Large intestine (tissue), 3 donors: ENCODE results near the gene CCDC24. TPM values are rescaled to one million over a fixed set of nuclear protein-coding genes. Genes with fewer than 3 reads are reported as not detected.

Experiments used
- DNase-seq, 2 donors: peaks; one replicate each; pipeline versions ENCODE4 v3.0.0 to v3.0.0-alpha.2; 2013
- H3K27ac ChIP-seq: one replicate; pipeline ENCODE4 v1.5.1; 2013; ENCODE audit warnings: low read length
- H3K27me3 ChIP-seq: 2 replicates; pipeline ENCODE4 v1.6.1; 2013; ENCODE audit warnings: low read length; ENCODE audit not compliant: control insufficient read depth, insufficient read depth
- H3K36me3 ChIP-seq: 2 replicates; pipeline ENCODE4 v1.6.1; 2013; ENCODE audit warnings: low read length; ENCODE audit not compliant: control insufficient read depth, insufficient read depth
- H3K4me1 ChIP-seq: one replicate; pipeline ENCODE4 v1.6.1; 2013; ENCODE audit warnings: low read length; ENCODE audit not compliant: control insufficient read depth, insufficient read depth
- H3K4me3 ChIP-seq: one replicate; pipeline ENCODE4 v1.5.1; 2013; ENCODE audit warnings: low read length
- H3K9me3 ChIP-seq: one replicate; pipeline ENCODE4 v1.6.1; 2013; ENCODE audit warnings: mild to moderate bottlenecking, low read depth, low read length, moderate library complexity; ENCODE audit not compliant: control insufficient read depth
- WGBS: methylation state at CpG from one replicate; pipeline ENCODE4 v1.1.5; 2013; ENCODE audit warnings: low lambda C conversion rate; ENCODE audit not compliant: insufficient coverage; 5-methylcytosine and 5-hydroxymethylcytosine counted together
- polyA plus RNA-seq: library from polyadenylated mRNA; unstranded; fragments of 120-200 nt; gene quantifications from one replicate; pipeline ENCODE4 v1.2.1, GENCODE V29; 2013

CCDC24 gene
- polyA plus RNA-seq, 1 donor, result 23.4 TPM

- Histone ChIP-seq H3K27ac (no peak overlapping the region), H3K27me3 (no peaks in the 10 kb centered on the region), H3K4me1 (peaks cover 15% of the 10 kb centered on the region), H3K4me3 (no peak overlapping the region), H3K9me3 (no peaks in the 10 kb centered on the region), H3K36me3 (peaks cover 17% of the 10 kb centered on the region)
- no peak for DNase-seq
- no CpG with 5 or more reads among the region's 4 CpGs for WGBS
These were observed 40.1 kb upstream of the CCDC24 start for GRCh38 chr1:43951021-43951985.

- peak in 1 of 2 donors; percentile 29 for DNase-seq
These were observed 38.6 kb upstream of the CCDC24 start for GRCh38 chr1:43952731-43953346.

GRCh38 chr1:43953361-43953760, 38.0 kb upstream of the CCDC24 start:
- Histone ChIP-seq H3K4me1 (peaks cover 2% of the 10 kb centered on the region), H3K27me3 (no peaks in the 10 kb centered on the region), H3K36me3 (peaks cover 37% of the 10 kb centered on the region), H3K9me3 (no peaks in the 10 kb centered on the region), H3K4me3 (no peak overlapping the region), H3K27ac (no peak overlapping the region)
- WGBS, result no CpG with 5 or more reads among the region's 3 CpGs
- DNase-seq, result no peak

More at GRCh38 chr1:43952731-43953346, 38.6 kb upstream of the CCDC24 start:
- H3K4me1 ChIP-seq, result peaks cover 7% of the 10 kb centered on the region
- H3K9me3 ChIP-seq, result no peaks in the 10 kb centered on the region
- H3K27ac ChIP-seq, result no peak overlapping the region
- peaks cover 31% of the 10 kb centered on the region for H3K36me3 ChIP-seq
- no peak overlapping the region for H3K4me3 ChIP-seq
- H3K27me3 ChIP-seq, result no peaks in the 10 kb centered on the region
- 80% methylated on average over 1 of the region's 8 CpGs for WGBS

- Histone ChIP-seq H3K27me3 (no peaks in the 10 kb centered on the region), H3K27ac (no peak overlapping the region), H3K36me3 (peaks cover 42% of the 10 kb centered on the region), H3K4me3 (no peak overlapping the region), H3K4me1 (no peaks in the 10 kb centered on the region), H3K9me3 (no peaks in the 10 kb centered on the region)
- no CpG with 5 or more reads among the region's 5 CpGs for WGBS
- DNase-seq, result no peak
These were observed 37.4 kb upstream of the CCDC24 start for GRCh38 chr1:43954036-43954435.

DNA sequence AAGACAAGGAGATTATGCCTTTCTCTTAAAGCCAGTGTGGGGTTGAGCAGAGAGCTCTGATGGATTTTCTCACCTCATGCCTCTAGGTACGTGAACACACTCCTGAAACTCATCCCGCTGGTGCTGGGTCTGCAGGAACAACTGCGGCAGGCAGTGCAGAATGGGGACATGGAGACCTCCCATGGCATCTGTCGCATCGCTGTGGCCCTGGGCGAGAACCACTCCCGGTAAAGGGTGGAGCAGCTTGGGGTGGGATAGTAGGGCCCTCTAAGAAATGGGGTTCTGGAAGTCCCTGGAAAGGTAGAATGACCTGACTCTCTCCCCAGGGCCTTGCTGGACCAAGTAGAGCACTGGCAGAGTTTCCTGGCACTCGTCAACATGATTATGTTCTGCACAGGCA, 35.2 kb upstream of the CCDC24 start:
- Histone ChIP-seq H3K4me3 (no peak overlapping the region), H3K36me3 (peaks cover 47% of the 10 kb centered on the region), H3K9me3 (no peaks in the 10 kb centered on the region), H3K27ac (no peak overlapping the region), H3K4me1 (no peaks in the 10 kb centered on the region), H3K27me3 (no peaks in the 10 kb centered on the region)
- no peak for DNase-seq
- no CpG with 5 or more reads among the region's 8 CpGs for WGBS

- no peaks in the 10 kb centered on the region for H3K9me3 ChIP-seq
- WGBS, result no CpG with 5 or more reads among the region's 7 CpGs
- H3K4me1 ChIP-seq, result no peaks in the 10 kb centered on the region
- no peak for DNase-seq
- H3K36me3 ChIP-seq, result peaks cover 57% of the 10 kb centered on the region
- no peak overlapping the region for H3K27ac ChIP-seq
- H3K27me3 ChIP-seq, result no peaks in the 10 kb centered on the region
- H3K4me3 ChIP-seq, result no peak overlapping the region
These were observed 33.9 kb upstream of the CCDC24 start for GRCh38 chr1:43957407-43958040.

DNA sequence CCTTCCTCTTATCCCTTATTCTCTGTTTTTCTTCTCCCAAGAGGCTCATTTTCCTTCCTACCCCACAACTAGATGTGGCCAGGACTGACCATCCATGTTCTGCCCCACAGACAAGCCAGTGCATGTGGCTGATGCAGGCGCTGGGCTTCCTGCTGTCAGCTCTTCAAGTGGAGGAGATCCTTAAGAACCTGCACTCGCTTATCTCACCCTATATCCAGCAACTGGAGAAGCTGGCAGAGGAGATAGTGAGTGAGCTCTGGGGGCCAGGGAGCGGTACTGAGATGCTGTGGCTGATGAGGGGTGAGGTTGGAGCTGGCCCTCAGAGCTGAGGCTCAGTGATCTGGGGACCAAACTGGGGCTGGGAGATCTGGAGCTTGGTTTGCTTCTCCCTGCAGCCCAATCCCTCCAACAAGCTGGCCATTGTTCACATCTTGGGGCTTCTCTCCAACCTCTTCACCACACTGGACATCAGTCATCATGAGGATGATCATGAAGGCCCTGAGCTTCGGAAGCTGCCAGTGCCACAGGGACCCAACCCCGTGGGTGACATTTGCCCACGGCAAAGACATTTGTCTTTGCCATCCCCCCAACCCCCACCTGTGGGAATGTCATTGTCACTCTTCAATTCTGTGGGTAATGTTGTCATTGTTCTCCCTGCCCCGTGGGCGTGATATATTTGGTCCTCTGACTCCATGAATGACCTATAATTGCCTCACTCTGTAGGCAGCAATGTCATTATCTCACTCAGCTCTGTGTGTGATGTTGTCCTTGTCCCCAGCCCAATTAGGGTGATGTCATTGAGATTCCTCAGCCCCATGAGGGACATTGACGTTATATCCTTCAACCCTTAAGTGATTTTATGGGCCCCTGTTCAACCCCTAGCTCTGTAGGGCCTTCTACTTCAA, 32.8 kb upstream of the CCDC24 start:
- Histone ChIP-seq H3K9me3 (no peaks in the 10 kb centered on the region), H3K4me3 (no peak overlapping the region), H3K4me1 (no peaks in the 10 kb centered on the region), H3K27me3 (no peaks in the 10 kb centered on the region), H3K36me3 (peaks cover 67% of the 10 kb centered on the region), H3K27ac (no peak overlapping the region)
- no CpG with 5 or more reads among the region's 9 CpGs for WGBS
- DNase-seq, result no peak

GRCh38 chr1:43960798-43961197, 30.6 kb upstream of the CCDC24 start:
- Histone ChIP-seq H3K4me1 (no peaks in the 10 kb centered on the region), H3K9me3 (no peaks in the 10 kb centered on the region), H3K27me3 (no peaks in the 10 kb centered on the region), H3K27ac (no peak overlapping the region), H3K36me3 (peaks cover 74% of the 10 kb centered on the region), H3K4me3 (no peak overlapping the region)
- no CpG with 5 or more reads among the region's 8 CpGs for WGBS
- DNase-seq, result no peak

GRCh38 chr1:43961692-43962091, 29.7 kb upstream of the CCDC24 start:
- no peaks in the 10 kb centered on the region for H3K4me1 ChIP-seq
- no peak overlapping the region for H3K4me3 ChIP-seq
- H3K27me3 ChIP-seq, result no peaks in the 10 kb centered on the region
- H3K36me3 ChIP-seq, result peaks cover 71% of the 10 kb centered on the region
- no peak for DNase-seq
- no peaks in the 10 kb centered on the region for H3K9me3 ChIP-seq
- H3K27ac ChIP-seq, result no peak overlapping the region
- no CpG with 5 or more reads among the region's 3 CpGs for WGBS

GRCh38 chr1:43962324-43962723, 29.1 kb upstream of the CCDC24 start:
- 100% methylated on average over 1 of the region's 2 CpGs for WGBS

More at GRCh38 chr1:43962324-43962723, 29.1 kb upstream of the CCDC24 start:
- H3K4me3 ChIP-seq, result no peak overlapping the region
- H3K27me3 ChIP-seq, result no peaks in the 10 kb centered on the region
- no peaks in the 10 kb centered on the region for H3K9me3 ChIP-seq
- no peak for DNase-seq
- H3K27ac ChIP-seq, result no peak overlapping the region
- peaks cover 66% of the 10 kb centered on the region for H3K36me3 ChIP-seq
- no peaks in the 10 kb centered on the region for H3K4me1 ChIP-seq
